Panc1 (cell line): ENCODE results near the gene IAPP. TPM values are rescaled to one million over a fixed set of nuclear protein-coding genes. Genes with fewer than 3 reads are reported as not detected.

ENCODE experiments used
- ATAC-seq: fragments of 200-7000 bp; cut with Tn5 transposase; 2 replicates; pipeline ENCODE4 v1.9.1; 2020; ENCODE audit warnings: mild to moderate bottlenecking, moderate library complexity
- BruUV-seq: library from RNA; stranded (reverse); fragments of 400-500 nt; replicated peaks from 2 replicates; lab custom pipeline; 2021; lab: Mats Ljungman, UMichigan
- CTCF ChIA-PET: fragments of 300-600 bp; sonication (Branson Sonifier 250); formaldehyde crosslinking; loops from one replicate; lab custom pipeline; 2022; ENCODE audit warnings: antibody characterized with exemption; lab: Charles Lee
- POLR2A ChIA-PET: fragments of 300-600 bp; sonication (Branson Sonifier 250); formaldehyde crosslinking; loops from one replicate; lab custom pipeline; 2022; ENCODE audit warnings: antibody characterized with exemption; lab: Charles Lee
- DNase-seq: peaks from one replicate; pipeline ENCODE4 v3.0.0-alpha.2; 2010; ENCODE audit warnings: low read depth, low spot score
- H3K27ac ChIP-seq: 2 replicates; pipeline ENCODE4 v1.5.1; 2011; ENCODE audit warnings: mild to moderate bottlenecking, low read length, inconsistent platforms
- H3K27me3 ChIP-seq: fragments of 200-500 bp; sonication (Bioruptor generic); 2 replicates; pipeline ENCODE4 v1.6.0; 2014; ENCODE audit warnings: low read length, inconsistent platforms; ENCODE audit not compliant: control insufficient read depth, insufficient read depth
- H3K36me3 ChIP-seq: fragments of 200-500 bp; sonication (Bioruptor generic); 2 replicates; pipeline ENCODE4 v1.5.1; 2014; ENCODE audit warnings: inconsistent platforms, mild to moderate bottlenecking, low read length, moderate library complexity; ENCODE audit not compliant: control insufficient read depth, insufficient read depth
- H3K4me1 ChIP-seq: 2 replicates; pipeline ENCODE4 v1.5.1; 2011; ENCODE audit warnings: inconsistent platforms, mild to moderate bottlenecking, low read length, moderate library complexity; ENCODE audit not compliant: control insufficient read depth, insufficient read depth
- H3K4me3 ChIP-seq, 2 experiments: 2 replicates each; pipeline ENCODE4 v1.5.1; 2011 to 2012; ENCODE audit warnings: low read depth in 2 of 2, low read length in 2 of 2, mild to moderate bottlenecking in 2 of 2, inconsistent platforms in 1 of 2, moderate library complexity in 1 of 2
- H3K9me3 ChIP-seq: fragments of 200-500 bp; sonication (Bioruptor generic); 2 replicates; pipeline ENCODE4 v1.5.1; 2014; ENCODE audit warnings: low read depth, mild to moderate bottlenecking, inconsistent platforms, low read length, moderate library complexity; ENCODE audit not compliant: control insufficient read depth, insufficient read depth
- POLR2AphosphoS5 ChIP-seq: IDR thresholded peaks from 2 replicates; pipeline ENCODE4 v1.6.1; 2012; ENCODE audit warnings: mild to moderate bottlenecking, low read depth, low read length, moderate library complexity
- SIN3A ChIP-seq: IDR thresholded peaks from 2 replicates; pipeline ENCODE4 v1.6.1; 2012; ENCODE audit warnings: low read depth, mild to moderate bottlenecking, low read length, moderate library complexity, borderline replicate concordance; ENCODE audit not compliant: insufficient read depth
- TCF7L2 ChIP-seq: IDR thresholded peaks from 2 replicates; pipeline ENCODE4 v1.6.1; 2011; ENCODE audit warnings: mild to moderate bottlenecking, low read depth, low read length, inconsistent platforms
- in situ Hi-C: cut with HindIII; loops from 2 replicates; pipeline ENCODE4 v1.10.0; 2016; ENCODE audit warnings: low sequenced_read_pairs, low pct_unique_long_range_greater_than_20kb
- intact Hi-C: fragments of 100-400 bp; cut with micrococcal nuclease; formaldehyde crosslinking; loops from one replicate; pipeline ENCODE4 v1.10.0; 2022; ENCODE audit not compliant: unreplicated experiment
- total RNA-seq: library from RNA; stranded (reverse); gene quantifications from one replicate; pipeline ENCODE4 v1.2.1, GENCODE V29; 2021; ENCODE audit not compliant: unreplicated experiment
- TF ChIP-seq, protein P1 (sequence below), 2 experiments: IDR thresholded peaks; 2 replicates each; pipeline ENCODE4 v1.6.1; 2011 to 2012; ENCODE audit warnings: low read depth in 2 of 2, control low read depth in 1 of 2, low read length in 1 of 2, mild to moderate bottlenecking in 1 of 2, moderate library complexity in 1 of 2; ENCODE audit not compliant: insufficient read depth in 1 of 2
- TF ChIP-seq, protein P2 (sequence below): fragments of 450-650 bp; IDR thresholded peaks from 2 replicates; pipeline ENCODE4 v1.5.1; 2017; ENCODE audit warnings: mild to moderate bottlenecking

Gene IAPP
- total RNA-seq, 1 experiment from 2014 or later: not detected

DNA sequence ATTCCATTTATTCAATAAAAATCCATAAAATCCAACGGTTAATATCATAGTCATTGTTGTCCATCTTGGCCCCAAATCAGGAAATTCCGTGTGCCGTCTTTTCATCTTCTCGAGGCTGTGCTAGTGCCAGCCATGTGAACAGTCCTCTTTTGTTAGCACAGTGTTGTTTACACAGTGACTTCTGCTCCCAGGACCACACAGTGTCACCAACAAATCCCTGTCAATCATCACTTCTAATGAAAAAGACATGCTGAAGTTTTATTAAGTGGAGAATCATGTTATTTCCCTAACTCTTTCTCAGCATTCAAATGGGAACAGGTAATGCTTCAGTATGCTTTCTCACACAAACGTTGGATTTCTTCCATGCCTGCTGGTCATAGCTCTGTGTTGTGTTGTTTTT lies 36.0 kb upstream of the IAPP start:
- intact Hi-C loops (no loop called here), in situ Hi-C loops (no loop called here)
- TF ChIP-seq SIN3A (no peak), TCF7L2 (no peak), POLR2AphosphoS5 (no peak)
- TF ChIP-seq, protein P1, sequence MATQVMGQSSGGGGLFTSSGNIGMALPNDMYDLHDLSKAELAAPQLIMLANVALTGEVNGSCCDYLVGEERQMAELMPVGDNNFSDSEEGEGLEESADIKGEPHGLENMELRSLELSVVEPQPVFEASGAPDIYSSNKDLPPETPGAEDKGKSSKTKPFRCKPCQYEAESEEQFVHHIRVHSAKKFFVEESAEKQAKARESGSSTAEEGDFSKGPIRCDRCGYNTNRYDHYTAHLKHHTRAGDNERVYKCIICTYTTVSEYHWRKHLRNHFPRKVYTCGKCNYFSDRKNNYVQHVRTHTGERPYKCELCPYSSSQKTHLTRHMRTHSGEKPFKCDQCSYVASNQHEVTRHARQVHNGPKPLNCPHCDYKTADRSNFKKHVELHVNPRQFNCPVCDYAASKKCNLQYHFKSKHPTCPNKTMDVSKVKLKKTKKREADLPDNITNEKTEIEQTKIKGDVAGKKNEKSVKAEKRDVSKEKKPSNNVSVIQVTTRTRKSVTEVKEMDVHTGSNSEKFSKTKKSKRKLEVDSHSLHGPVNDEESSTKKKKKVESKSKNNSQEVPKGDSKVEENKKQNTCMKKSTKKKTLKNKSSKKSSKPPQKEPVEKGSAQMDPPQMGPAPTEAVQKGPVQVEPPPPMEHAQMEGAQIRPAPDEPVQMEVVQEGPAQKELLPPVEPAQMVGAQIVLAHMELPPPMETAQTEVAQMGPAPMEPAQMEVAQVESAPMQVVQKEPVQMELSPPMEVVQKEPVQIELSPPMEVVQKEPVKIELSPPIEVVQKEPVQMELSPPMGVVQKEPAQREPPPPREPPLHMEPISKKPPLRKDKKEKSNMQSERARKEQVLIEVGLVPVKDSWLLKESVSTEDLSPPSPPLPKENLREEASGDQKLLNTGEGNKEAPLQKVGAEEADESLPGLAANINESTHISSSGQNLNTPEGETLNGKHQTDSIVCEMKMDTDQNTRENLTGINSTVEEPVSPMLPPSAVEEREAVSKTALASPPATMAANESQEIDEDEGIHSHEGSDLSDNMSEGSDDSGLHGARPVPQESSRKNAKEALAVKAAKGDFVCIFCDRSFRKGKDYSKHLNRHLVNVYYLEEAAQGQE (IDR thresholded peaks at IDR 0.05; ENCODE audit: insufficient read depth in 1 of 2, low read depth in 2 of 2, low read length in 1 of 2): no peak
- TF ChIP-seq, protein P2, sequence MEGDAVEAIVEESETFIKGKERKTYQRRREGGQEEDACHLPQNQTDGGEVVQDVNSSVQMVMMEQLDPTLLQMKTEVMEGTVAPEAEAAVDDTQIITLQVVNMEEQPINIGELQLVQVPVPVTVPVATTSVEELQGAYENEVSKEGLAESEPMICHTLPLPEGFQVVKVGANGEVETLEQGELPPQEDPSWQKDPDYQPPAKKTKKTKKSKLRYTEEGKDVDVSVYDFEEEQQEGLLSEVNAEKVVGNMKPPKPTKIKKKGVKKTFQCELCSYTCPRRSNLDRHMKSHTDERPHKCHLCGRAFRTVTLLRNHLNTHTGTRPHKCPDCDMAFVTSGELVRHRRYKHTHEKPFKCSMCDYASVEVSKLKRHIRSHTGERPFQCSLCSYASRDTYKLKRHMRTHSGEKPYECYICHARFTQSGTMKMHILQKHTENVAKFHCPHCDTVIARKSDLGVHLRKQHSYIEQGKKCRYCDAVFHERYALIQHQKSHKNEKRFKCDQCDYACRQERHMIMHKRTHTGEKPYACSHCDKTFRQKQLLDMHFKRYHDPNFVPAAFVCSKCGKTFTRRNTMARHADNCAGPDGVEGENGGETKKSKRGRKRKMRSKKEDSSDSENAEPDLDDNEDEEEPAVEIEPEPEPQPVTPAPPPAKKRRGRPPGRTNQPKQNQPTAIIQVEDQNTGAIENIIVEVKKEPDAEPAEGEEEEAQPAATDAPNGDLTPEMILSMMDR: no peak
- ATAC-seq (no peak), DNase-seq (no peak)
- no peaks in the 10 kb centered on the region for H3K4me1 ChIP-seq
- H3K36me3 ChIP-seq: no peaks in the 10 kb centered on the region
- ChIA-PET POLR2A (no interaction called here), CTCF (no interaction called here)
- BruUV-seq: no TSS peak
- no peak overlapping the region for H3K4me3 ChIP-seq
- H3K9me3 ChIP-seq: no peaks in the 10 kb centered on the region
- H3K27me3 ChIP-seq: no peaks in the 10 kb centered on the region
- H3K27ac ChIP-seq: no peak overlapping the region

DNA sequence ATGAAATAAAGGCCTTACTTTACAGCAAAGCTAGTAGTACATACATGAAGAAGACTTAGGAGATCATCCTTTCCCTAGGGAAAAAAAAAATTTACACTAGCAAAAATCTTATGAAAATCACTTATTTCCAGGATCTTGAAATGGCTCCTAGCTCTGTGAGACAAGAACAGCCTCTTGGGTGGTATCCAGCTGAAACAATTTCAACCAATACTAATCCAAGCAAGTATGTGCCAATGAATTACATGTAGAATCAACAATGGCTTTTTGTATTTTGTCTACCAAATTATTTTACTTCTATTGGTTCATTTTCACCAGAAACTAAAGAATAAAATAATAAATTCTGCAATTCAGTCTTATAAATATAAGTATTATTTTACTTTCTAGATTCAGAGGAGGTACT lies 35.2 kb upstream of the IAPP start:
- DNase-seq (no peak), ATAC-seq (no peak)
- POLR2A ChIA-PET: no interaction called here
- H3K9me3 ChIP-seq: no peaks in the 10 kb centered on the region
- in situ Hi-C loops (no loop called here), intact Hi-C loops (no loop called here)
- H3K36me3 ChIP-seq: no peaks in the 10 kb centered on the region
- no peaks in the 10 kb centered on the region for H3K27me3 ChIP-seq
- no peak overlapping the region for H3K4me3 ChIP-seq
- CTCF ChIA-PET: no interaction called here
- BruUV-seq: no TSS peak
- TF ChIP-seq TCF7L2: no peak
- TF ChIP-seq SIN3A: no peak
- TF ChIP-seq, protein P1 (IDR thresholded peaks at IDR 0.05; ENCODE audit: insufficient read depth in 1 of 2, low read depth in 2 of 2, low read length in 1 of 2): no peak
- TF ChIP-seq POLR2AphosphoS5: no peak
- TF ChIP-seq, protein P2: no peak
- no peaks in the 10 kb centered on the region for H3K4me1 ChIP-seq
- no peak overlapping the region for H3K27ac ChIP-seq
